GM12864 (cell line): ENCODE measurements around the gene ROR1.

Experiments used
- DNase-seq: peaks from one replicate; pipeline ENCODE4 v3.0.0-alpha.2; 2011; ENCODE audit warnings: low read depth
- H3K4me3 ChIP-seq: 2 replicates; pipeline ENCODE4 v1.5.1; 2011; ENCODE audit warnings: mild to moderate bottlenecking, low read depth, low read length, control low read depth
- TF ChIP-seq, protein P1 (sequence below): IDR thresholded peaks from 2 replicates; pipeline ENCODE4 v1.5.1; 2011; ENCODE audit warnings: low read depth, mild to moderate bottlenecking, moderate library complexity, low read length, control low read depth, inconsistent platforms; ENCODE audit errors: missing control alignments

Gene ROR1

DNA sequence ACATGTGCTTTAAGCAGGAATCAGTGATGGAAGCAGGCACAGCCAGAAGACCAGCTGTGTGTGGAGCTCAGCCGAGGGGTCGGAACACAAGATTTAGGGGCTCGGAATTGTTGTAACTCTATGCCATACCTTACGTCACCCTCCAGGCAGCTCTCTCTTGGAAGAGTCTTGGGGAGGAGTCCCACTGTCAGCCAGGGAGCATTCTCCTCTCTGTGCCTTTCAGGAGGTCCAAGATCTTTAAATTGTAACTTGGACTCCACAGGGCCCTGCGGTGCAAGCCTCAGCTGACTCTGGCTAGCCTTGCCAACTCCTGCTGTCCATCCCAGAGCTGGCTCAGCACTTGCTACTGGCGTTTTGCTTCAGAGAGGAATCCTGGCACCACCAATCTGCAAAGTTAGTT is 26.4 kb upstream of the ROR1 start:
- TF ChIP-seq, protein P1, sequence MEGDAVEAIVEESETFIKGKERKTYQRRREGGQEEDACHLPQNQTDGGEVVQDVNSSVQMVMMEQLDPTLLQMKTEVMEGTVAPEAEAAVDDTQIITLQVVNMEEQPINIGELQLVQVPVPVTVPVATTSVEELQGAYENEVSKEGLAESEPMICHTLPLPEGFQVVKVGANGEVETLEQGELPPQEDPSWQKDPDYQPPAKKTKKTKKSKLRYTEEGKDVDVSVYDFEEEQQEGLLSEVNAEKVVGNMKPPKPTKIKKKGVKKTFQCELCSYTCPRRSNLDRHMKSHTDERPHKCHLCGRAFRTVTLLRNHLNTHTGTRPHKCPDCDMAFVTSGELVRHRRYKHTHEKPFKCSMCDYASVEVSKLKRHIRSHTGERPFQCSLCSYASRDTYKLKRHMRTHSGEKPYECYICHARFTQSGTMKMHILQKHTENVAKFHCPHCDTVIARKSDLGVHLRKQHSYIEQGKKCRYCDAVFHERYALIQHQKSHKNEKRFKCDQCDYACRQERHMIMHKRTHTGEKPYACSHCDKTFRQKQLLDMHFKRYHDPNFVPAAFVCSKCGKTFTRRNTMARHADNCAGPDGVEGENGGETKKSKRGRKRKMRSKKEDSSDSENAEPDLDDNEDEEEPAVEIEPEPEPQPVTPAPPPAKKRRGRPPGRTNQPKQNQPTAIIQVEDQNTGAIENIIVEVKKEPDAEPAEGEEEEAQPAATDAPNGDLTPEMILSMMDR = no peak

DNA sequence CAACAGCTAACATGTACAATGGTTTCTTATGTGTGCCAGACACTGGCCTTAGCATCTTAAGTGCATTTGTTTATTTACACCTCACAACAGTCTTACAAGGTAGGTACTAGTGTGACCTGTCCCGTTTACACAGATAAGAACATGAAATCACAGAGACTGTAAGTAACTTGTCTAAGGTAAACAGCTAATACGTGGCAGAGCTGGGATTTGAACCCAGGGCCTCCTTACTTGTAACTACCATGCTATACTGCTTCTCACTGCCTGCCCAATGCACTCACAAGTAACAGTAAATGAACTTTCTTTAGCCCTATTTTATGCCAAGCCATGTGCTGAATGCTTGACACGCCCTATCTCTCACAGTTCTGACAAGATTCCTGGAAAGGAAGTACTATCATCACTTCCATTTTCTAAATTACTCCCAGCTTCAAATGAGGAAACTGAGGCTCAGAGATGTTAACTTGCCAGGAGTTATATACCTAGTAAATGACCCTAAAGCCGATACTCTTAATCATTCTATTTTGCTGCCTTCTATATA is 25.7 kb upstream of the ROR1 start:
- TF ChIP-seq, protein P1 = no peak
- DNase-seq = no peak
- no peak overlapping the region for H3K4me3 ChIP-seq

More for the DNA sequence above, 26.4 kb upstream of the ROR1 start:
- no peak overlapping the region for H3K4me3 ChIP-seq
- DNase-seq = no peak

DNA sequence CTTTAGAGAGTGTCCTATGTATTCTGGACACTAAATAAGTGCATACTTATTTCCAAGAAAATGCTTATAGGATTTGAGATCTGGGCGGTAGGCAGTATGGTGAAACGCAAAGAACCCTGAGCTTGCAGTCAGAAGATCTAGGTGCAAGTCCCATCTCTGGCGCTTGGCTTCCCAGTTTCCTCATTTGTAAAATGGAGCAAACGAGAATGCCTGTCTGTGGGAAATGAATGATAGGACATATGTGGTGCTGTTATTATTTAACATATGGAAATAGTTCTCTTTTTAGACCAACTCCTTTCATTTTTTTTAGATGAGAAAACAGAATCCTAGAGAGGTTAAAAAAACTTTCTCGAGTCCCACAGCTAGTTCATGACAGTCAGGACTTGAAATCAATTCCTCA is 25.2 kb upstream of the ROR1 start:
- TF ChIP-seq, protein P1 = no peak
- no peak for DNase-seq

DNA sequence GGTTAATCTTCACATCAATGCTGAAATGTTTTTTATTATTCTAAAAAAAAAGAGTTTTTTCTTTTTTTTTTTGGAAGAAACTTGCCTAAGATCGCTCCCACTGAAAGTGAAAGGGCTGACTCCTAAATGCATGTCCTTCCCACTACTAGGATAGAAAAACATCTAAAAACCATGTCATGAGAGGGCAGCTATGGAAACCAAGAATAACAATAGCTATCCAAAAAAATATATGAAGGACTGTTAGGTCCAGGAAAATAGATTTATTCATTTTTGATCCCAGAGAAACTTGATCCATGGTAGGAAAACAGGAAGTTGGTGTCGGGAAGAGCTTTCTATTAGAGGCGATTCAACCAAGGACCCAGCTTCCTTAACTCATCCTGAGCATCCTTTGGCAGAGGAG is 23.1 kb upstream of the ROR1 start:
- no peak overlapping the region for H3K4me3 ChIP-seq
- TF ChIP-seq, protein P1 = no peak
- no peak for DNase-seq

More for the DNA sequence above, 25.2 kb upstream of the ROR1 start:
- H3K4me3 ChIP-seq = no peak overlapping the region

DNA sequence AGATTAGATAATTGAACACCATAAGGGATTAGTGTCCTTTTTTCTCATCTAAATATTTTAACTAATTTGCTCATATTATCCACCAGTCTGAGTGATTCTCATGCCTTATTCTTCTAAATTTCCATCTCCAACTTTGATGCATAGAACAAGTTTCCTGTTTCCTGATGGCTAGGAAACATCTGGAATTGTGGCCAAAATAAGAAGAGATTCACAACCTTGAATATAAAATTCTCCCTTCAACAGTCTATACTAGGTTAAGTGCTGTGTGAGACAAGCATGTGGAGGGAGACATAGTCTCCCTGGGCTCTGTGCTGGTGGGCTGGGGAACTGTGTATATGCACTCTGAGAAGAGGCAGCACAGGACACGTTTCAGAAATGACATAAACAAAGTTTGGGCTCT is 21.6 kb upstream of the ROR1 start:
- no peak overlapping the region for H3K4me3 ChIP-seq
- DNase-seq = no peak
- TF ChIP-seq, protein P1 = no peak

DNA sequence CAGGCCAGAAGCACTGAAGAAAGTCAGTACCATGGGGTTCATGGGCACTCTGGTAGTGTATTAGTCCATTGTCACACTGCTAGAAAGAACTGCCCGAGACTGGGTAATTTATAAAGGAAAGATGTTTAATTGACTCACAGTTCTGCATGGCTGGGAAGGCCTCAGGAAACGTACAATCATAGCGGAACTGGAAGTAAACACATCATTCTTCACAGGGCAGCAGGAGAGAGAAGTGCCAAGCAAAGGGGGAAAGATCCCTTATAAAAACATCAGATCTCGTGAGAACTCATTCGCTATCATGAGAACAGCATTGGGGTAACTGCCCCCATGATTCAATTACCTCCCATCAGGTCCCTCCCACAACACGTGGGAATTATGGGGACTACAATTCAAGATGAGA is 20.2 kb upstream of the ROR1 start:
- TF ChIP-seq, protein P1 = no peak
- no peak for DNase-seq
- H3K4me3 ChIP-seq = no peak overlapping the region

DNA sequence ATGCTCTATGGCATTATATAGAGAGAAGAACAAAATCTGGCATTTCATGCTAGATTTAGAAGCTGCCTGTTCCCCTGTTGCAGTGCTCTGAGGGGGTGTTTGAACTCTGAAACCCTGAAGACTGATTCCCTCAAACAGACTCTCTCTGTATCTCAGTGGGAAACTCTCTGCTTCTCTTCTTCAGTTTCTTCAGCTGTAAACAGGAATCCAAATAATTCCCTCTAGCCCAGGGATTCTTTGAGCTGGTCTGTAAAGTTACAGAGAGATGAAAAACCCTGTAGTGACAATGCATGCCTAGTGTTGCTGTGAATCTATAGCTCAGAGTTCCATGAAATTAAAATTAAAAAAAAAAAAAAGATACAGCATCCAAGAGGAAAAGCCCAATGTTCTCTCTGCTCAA is 17.0 kb upstream of the ROR1 start:
- DNase-seq = no peak
- TF ChIP-seq, protein P1 = no peak
- no peak overlapping the region for H3K4me3 ChIP-seq
